Stimulated activated CD4-positive, alpha-beta T cell treated with anti-CD3 and anti-CD28 coated beads, Interleukin-1b, Interleukin-23, amount 100 ng/mL, for 48 hours (primary cell): ENCODE measurements around the gene WNK4.

Experiments used
- DNase-seq: peaks from one replicate; pipeline ENCODE4 v3.0.0-alpha.2; 2020

Gene WNK4

DNA sequence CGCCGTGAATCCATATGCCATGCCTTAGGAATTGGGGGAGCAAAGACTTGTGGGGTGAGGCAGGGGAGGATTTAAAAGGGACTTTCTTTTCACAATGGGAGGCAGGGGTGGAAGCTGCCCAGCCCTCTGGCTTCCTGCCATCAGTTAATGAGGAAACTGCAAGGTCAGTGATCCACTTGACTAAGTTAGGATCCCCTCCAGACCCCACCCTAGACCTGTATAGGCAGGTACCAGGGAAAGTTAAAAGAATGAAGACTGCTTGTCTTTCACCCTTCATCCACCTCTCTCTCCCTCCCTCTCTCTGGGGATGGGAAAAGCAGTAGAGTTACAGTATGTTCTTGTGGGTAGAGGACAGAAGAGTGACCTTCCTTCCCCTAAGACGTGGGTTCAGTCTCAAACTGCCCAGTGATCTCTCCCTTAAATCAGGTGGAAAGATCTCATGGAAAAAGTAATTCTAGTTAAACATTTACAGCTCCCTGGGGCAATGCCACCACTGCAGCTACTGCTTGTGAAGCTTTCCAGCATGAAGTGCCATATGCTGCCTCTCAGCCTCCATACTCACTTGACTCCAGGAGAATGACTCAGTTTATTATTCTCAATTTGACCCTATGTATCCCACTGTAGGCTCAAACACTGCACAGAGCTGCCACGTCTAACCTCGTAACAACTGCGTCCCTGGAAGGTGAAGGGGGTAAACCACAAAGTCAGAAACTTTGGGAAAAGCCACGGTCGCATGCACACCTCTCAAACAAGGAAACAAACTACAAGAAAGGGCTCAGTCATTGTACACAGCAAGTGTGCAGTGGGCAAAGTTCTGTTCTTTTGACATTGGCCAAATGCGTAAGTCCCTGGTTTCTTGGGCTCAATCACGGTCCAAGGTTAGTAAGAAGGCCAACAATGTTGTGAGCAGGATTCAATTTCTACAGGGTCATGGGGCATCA, 16.9 kb downstream of the WNK4 start:
- no peak for DNase-seq

DNA sequence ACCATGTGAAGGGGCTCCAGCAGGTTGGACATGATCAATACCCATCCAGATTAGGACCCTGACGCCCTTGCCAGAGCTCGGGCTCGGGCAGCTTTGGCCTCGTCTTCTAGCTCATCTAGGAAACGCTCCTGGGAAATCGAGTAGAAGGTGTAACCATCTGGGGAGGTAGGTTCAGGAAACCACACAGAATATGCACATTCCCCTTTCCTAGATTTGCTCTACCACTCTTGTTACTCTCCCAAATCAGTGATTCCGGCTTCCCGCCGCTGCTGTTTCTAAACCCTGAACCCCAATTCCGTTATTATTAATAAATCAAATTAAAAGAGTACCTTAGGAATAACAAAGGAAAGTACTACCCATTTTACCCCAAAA, 17.6 kb downstream of the WNK4 start:
- DNase-seq, result no peak

DNA sequence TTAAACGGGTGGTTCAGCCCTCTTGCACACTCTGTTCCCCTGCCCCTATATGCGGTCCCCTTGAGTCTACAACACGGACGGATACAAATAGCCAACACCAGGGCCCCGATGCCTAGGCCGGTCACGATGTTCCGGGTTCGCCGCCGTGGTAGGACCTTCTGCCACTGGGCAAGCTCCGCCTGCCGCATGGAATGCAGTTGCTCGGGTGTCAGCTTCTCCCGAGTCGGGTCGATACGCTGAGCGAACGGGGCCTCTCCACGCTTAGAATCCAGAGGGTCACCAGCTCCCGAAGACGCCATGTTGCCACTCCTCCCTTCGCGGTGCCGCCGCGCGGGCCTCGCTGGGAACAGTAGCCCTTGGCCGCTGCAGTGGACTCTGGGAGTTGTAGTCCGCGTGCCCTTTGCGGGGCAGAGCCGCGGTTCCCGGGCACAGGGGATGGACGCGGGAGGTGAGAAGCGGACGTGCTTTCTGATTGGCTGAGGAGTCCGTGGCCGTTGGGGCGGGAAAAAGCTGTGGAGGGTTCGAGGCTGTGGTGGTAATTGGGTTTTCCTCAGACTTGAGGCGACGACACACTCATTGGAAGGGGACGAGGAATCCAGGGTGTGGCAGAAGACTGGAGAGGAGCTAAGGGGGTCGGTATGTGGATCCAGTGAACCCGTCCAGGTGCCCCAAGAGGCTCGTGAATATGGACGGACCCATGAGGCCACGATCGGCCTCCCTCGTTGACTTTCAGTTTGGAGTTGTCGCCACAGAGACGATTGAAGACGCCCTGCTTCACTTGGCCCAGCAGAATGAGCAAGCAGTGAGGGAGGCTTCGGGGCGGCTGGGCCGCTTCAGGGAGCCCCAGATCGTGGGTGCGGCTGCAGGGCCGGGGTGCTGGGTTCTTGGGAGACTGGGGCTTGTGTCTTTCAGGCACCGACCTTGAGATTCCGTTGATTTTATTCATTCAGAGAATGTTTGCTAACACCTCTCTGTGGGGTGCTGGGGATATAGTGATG, 18.3 kb downstream of the WNK4 start, which contains the start of the genes CNTD1 and COA3:
Gene CNTD1, plus strand, starts transcription at position 479 of the 998 bp plus-strand sequence. Its CDS starts 207 bp downstream, at position 686.
Gene COA3, minus strand, starts transcription at position 322 of the 998 bp plus-strand sequence. Its CDS starts 23 bp downstream, at position 299.
- DNase-seq, result peak; percentile 86

DNA sequence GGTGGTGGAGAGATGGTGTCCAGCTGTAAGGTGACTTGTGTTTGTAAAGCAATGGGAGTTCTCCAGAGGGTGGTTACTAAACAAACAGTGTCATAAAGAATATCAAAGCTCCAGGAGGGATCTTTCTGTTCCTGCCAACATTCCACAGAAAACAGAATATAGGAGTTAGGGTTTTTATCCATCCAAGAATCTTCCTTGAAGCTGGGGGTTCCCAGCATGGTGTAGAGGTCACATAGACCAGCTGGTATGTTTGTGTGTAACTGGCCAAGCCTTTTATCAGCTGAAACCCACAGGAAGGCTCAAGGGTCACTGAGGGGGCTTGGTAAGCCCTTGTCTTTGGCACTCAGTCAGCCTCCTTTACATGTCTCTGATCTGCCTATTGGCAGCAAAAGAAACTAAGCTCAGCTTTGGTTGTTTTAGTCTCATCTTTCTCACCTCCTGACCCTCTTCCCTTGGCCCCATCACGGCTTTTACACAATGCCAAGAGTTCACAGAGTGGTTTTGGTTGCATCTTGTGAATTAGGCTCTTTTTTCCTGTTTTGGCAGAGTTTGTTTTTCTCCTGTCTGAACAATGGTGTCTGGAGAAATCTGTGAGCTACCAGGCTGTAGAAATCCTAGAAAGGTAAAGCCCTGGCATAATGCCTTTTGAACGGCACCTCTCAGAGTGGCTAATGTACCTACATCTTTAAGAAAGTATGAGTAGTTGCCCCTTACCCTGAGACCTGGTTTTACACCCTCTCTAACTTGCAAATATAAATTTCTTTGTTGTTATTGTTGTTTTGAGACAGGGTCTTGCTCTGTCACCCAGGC, 22.9 kb downstream of the WNK4 start:
- DNase-seq, result no peak

DNA sequence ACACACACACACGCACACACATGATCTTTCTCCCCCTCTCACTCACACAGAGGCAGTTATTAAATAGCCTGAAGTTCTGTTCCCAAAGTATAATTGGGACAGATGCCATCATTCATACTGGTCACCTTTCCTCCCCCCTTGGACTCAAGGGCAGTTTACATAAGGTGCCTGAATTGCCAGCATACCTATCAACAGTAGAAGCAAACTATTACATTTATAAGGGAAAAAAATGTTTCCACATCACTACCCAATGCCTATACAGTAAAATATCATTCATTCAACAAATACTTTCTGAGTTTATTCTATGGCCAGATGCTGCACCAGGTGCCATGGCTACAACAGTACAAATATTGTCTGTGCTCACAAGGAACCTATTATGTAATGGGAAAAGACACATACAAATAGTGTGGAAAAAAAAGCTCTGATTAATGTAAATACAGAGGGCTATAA, 24.5 kb downstream of the WNK4 start:
- no peak for DNase-seq

DNA sequence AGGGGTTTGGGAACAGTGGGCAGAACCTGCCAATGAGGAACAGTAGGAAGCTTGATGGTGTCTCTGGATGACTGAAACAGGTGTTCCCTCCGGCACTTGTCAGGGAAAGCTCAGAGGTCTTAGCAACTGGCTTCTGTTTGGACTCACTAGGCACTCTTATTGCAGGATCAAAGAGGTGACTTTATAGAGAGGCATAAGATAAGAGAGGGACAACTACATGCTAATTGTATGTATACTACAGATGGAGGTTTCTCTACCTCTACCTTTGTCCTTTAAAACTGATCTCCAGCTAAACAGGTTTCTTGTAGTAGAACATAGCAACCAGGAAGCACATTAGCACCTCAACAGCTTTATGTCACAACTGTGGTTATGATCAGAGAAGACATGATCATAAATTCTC, 25.8 kb downstream of the WNK4 start:
- no peak for DNase-seq

DNA sequence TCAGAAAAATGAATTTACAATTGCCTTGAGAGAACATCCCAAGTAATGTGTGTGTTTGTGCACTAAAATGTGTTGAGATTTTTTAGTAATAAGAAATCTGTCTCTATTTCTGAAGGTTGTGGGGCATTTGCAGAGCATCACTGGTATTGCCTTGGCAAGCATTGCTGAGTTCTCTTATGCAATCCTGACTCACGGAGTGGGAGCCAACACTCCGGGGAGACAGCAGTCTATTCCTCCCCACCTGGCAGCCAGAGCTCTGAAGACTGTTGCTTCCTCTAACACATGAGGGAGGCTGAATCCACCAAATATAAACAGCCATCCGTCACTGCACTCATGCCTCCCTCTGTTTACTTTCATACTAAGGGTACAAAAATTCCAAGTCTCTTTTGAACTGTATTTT, 28.8 kb downstream of the WNK4 start:
- no peak for DNase-seq

DNA sequence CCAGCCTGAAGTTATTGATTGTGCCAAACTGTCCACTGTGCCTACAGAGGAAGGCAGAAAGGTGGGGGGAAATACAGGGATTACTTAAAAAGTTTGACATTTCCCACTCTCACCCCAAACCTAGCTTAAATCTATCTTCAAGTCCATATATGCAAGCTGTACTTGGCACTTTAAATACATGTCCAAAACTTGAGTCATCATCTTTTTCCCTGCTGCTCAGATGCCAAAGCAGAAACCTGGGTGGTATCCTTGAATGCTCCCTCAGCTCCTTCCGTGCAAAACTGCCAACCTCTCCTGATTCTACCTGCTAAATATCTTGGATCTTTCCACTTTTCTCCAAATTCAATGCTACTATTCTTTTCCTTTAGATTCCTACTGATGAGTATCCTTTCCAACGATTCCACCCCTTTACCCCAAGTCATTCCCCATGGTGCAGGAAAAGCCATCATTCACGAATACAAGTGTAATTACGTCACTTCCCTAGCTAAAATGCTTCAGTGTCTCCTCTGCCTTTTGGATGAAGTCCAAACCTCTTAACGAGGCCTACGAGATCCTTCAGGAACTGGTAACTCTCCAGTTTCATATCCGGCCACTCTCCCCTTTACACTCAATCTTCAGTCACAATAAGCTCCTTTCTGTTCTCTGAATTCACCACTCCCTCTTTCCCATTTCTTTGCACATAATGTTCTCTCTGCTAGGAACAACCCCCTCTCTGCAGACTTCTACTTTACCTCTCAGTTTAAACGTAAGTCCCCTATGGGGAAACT, 34.4 kb downstream of the WNK4 start:
- DNase-seq, result no peak

DNA sequence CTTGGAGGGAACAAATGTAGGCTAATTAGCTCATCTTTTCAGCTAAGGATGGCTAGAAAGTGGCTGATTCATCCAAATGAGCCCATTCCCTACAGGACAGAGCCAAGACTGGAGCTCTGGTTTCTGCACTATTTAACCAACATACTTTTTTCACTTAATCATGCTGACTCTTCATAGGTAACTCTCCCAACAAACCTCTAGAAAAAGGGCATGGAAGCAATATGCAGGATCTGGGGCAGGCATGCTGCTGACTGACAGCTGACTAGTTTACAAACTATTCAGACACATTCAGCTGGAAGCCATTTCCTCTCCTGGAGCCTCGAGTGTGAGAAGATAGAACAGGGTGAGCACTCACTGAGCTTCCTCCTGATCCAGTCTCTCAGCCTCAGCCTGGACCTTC, 37.5 kb downstream of the WNK4 start:
- no peak for DNase-seq

DNA sequence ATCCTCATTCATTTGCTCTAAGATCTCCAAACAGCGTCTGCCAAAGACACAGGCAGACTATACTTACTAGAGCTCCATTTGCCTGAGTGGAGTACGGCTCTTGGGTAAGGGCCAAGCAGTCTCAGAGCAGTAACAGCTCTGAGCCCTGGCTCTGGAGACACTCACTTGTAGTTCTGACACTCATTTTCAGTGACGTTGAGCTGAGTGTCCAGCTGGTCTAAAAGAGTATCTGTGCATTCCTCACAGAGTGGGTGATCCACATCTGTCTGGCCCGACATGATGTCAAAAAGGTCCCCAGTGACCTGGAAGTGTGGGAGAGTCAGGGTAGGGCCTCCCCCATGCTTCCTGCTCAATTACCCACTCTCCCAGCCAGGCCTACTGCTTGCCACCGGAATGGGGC, 38.0 kb downstream of the WNK4 start:
- no peak for DNase-seq

DNA sequence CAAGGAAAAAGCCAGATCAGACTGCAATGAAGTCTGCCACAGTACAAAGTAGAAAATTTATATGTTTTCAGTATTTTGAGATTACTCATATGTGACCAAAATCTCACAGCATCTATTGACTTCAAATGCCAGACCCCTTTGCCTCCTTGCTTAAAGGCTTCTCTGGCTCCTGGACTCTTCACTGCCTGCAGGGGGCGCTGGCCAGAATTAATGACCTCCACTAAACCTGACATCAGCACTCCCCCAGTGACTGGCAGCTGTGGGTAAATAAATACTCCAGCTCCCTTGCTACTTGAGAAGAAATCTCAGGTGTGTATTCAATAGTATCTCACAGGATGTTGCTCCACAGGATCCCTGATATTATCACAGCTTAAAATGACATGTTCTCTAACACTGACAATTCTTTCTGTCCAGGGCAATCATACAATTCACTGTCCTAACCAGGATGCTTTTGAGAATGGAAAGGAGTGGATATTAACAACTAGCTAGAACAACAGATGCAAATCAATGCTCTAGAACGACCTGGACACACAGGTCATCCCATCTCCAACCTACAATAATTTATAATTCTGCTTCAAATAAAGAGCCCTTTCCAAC, 39.6 kb downstream of the WNK4 start:
- DNase-seq, result peak; percentile 76

DNA sequence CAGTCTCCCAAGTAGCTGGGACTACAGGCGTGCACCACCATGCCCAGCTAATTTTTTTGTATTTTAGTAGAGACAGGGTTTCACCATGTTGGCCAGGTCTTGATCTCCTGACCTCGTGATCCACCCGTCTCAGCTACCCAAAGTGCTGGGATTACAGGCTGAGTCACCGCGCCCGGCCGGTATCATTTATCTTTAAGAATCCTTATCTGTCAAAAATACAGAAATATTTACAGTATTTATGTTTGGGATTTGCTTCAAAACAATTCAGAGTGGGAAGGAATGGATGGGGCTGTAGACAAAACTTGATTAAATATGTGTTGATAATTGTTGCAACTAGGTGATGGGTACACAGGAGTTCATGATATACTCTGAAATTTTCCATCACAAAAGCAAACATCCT, 40.8 kb downstream of the WNK4 start:
- no peak for DNase-seq

DNA sequence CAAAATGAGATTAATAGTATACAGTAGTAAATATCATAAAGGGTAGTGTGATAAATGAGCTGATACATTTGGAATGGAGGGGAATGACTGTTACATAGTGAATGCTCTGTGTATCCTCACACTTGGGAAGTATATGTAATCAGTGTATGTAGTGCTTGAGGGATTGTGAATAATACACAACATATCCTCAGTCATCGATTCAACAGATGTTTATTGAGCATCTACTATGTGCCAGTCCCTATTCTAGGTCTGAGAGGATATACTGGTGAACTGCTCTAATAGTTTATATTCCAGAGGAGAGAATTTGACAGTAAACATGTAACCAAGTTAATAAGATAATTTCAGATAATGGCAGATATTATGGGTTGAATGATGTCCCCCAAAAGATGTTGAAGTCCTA, 47.1 kb downstream of the WNK4 start:
- DNase-seq, result no peak

DNA sequence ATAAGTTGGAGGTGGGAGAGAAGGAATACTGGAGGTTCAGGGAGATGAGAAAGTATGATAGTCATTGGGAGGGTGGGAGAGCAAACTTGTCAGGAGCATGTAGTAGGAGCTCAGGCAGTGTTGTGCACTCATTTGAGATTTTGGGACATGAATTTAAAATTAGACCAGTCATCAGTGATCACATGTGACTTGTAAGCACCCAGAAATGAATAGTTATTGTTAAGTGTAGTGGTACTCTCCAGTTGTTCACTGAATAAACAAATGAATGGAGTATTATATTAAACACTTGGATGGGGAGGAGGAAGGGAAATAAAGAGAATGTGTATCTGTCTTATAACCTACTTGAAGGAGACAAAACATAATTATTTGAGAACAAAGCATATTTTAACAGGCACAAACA, 50.6 kb downstream of the WNK4 start:
- no peak for DNase-seq

DNA sequence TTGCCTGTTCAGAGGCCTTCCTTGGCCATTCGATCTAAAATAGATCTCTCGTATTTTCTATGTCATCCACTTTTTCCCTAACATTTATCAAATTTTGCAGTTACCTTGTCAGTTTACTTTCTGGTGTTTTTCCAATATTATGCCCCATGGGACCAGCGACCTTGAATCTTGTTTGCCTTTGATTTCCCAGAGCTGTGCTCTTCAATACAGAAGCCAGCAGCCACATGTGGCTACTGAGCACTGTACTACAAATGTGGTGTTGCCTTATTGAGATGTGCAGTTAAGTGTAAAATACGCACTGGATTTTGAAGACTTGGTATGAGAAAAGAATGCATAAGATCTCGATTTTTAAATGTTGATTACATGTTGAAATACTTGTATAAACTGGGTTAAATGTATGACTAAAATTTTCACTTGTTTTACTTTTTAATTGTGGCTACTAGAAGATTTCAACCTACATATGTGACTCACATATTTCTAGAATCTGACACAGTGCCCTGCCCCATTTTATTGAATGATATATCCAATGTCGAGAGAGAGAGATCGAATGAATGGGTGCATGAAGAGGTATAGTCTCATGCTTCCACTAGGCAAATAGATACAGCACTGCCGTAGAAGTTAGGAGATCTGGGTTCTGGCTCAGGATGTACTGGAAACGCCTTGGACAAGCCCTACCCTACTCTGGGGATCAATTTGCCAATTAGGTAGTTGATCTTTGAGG, 52.0 kb downstream of the WNK4 start:
- no peak for DNase-seq

DNA sequence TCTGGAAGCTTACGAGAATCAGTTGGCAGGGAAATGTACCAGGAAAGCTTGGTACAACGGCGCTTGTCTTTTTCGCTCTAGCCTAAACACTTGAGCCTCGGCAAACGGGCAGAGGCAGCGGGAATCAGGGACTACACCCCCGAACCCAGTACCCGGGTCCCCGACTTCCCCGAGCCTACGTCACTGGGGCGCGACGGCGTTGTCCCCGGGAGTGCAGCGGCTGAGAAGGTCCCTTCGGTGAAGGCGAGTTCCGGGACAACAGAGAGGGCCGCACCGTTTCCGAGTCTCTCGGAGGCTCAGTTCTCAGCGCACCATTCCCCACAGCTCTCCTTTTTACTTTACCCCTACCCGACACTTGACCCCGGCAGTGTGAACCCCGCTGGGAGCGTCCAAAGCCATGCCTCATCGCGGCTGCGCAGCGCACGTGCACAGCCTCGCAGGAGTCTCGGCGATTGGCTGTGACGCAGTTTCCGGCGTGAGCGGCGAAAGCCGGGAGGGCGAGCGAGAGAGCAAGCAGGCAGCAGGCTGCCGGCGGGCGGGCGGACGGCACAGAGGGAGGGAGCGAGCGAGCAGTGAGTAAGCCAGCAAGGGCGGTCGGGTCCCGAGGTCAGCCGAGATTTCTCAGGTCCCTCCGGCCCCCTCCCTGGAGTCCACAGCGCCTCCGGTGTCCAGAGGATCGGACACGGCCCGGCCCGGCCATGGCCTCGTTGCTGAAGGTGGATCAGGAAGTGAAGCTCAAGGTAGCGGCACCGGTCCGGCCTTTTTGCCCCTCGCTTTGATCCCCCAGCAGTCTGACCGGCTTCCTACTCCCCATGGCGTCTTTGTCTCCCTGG, 52.7 kb downstream of the WNK4 start, which contains the start of gene PSME3:
Gene PSME3, plus strand, starts transcription at position 464 of the 833 bp plus-strand sequence. Its CDS starts 235 bp downstream, at position 699.
- DNase-seq, result peak; percentile 89

DNA sequence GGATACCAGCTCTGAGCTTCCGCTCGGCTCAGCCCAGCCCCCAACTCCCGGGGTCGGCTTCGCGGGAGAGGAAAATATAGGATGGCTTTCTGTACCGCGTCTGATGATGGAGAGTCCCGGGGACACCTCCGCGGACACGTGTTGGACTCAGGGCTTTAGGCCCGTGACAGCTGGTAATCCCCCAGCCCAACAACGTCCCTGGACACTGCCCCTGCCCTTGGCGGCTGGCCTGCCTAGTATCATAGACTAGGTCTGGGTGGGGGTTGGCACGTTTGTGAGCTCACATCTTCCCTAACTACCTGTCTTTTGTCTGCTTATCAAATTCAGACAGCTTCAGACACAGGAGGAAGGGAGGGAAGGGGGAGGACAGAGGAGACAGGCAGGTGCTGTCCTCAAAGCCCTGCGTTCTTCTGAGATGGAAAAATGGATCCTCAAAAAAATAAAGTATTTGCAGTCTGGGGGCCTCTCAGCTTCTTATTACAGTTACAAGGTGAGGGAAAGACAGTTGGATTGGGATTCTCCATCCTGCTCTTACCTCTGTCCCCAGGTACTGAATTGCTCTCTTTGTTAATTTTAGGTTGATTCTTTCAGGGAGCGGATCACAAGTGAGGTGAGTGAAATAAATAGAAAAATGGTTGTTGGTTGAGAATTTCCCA, 53.5 kb downstream of the WNK4 start:
- DNase-seq, result no peak

DNA sequence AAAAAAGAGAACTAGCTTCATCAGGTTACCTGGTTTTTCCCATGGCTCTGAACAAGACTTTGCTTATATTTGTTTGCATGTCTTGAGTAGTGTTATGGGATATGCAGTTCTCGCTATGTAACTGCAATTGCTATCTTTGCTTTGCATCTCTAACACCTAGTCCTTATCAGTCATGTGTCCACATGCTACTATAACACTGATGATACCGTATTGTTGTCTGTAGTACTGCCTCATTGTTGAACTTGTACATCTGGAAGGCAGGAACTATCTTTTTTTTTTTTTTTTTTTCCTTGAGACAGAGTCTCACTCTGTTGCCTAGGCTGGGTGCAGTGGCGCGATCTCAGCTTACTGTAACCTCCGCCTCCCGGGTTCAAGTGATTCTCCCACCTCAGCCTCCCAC, 55.3 kb downstream of the WNK4 start:
- no peak for DNase-seq
